H9 (cell line): ENCODE results near the gene DIMT1. TPM values are rescaled to one million over a fixed set of nuclear protein-coding genes. Genes with fewer than 3 reads are reported as not detected.

ENCODE experiments used
- DNase-seq: peaks from one replicate; pipeline ENCODE4 v3.0.0-alpha.2; 2017
- H2AFZ ChIP-seq: one replicate; pipeline ENCODE4 v1.6.1; 2013; ENCODE audit warnings: mild to moderate bottlenecking, low read length, control low read depth, moderate library complexity
- H2AK5ac ChIP-seq: 2 replicates; pipeline ENCODE4 v1.6.1; 2013; ENCODE audit warnings: low read length, control low read depth, mixed read lengths; ENCODE audit not compliant: insufficient read length
- H2BK120ac ChIP-seq: one replicate; pipeline ENCODE4 v1.6.1; 2013; ENCODE audit warnings: low read depth, mild to moderate bottlenecking, low read length, control low read depth, inconsistent platforms; ENCODE audit not compliant: poor library complexity, severe bottlenecking
- H2BK12ac ChIP-seq: 2 replicates; pipeline ENCODE4 v1.6.1; 2013; ENCODE audit warnings: low read length, control low read depth, mixed read lengths, low read depth; ENCODE audit not compliant: insufficient read length
- H2BK15ac ChIP-seq: 2 replicates; pipeline ENCODE4 v1.6.1; 2013; ENCODE audit warnings: low read depth, low read length, control low read depth
- H2BK20ac ChIP-seq: one replicate; pipeline ENCODE4 v1.6.1; 2013; ENCODE audit warnings: low read depth, mild to moderate bottlenecking, low read length, control low read depth, inconsistent platforms; ENCODE audit not compliant: poor library complexity, severe bottlenecking
- H2BK5ac ChIP-seq: 2 replicates; pipeline ENCODE4 v1.6.1; 2013; ENCODE audit warnings: low read length, control low read depth, mixed read lengths; ENCODE audit not compliant: insufficient read length
- H3K14ac ChIP-seq: 2 replicates; pipeline ENCODE4 v1.6.1; 2013; ENCODE audit warnings: low read length, control low read depth; ENCODE audit not compliant: insufficient read depth
- H3K18ac ChIP-seq: 2 replicates; pipeline ENCODE4 v1.6.1; 2013; ENCODE audit warnings: low read depth, mild to moderate bottlenecking, mixed read lengths, low read length, control low read depth; ENCODE audit not compliant: insufficient read length
- H3K23ac ChIP-seq: 2 replicates; pipeline ENCODE4 v1.6.1; 2013; ENCODE audit warnings: low read length, control low read depth, mixed read lengths, low read depth; ENCODE audit not compliant: insufficient read length
- H3K23me2 ChIP-seq: 2 replicates; pipeline ENCODE4 v1.6.1; 2013; ENCODE audit warnings: low read depth, mild to moderate bottlenecking, mixed read lengths, low read length, control low read depth; ENCODE audit not compliant: insufficient read length, poor library complexity, severe bottlenecking
- H3K27ac ChIP-seq: 2 replicates; pipeline ENCODE4 v1.5.1; 2013; ENCODE audit warnings: low read length, control low read depth, mixed read lengths, low read depth; ENCODE audit not compliant: insufficient read length
- H3K27me3 ChIP-seq: 2 replicates; pipeline ENCODE4 v1.6.1; 2013; ENCODE audit warnings: low read length, control low read depth, inconsistent platforms; ENCODE audit not compliant: insufficient read depth
- H3K4ac ChIP-seq: 2 replicates; pipeline ENCODE4 v1.6.1; 2013; ENCODE audit warnings: low read depth, mild to moderate bottlenecking, control low read depth, inconsistent platforms, low read length, moderate library complexity
- H3K4me1 ChIP-seq: 2 replicates; pipeline ENCODE4 v1.6.1; 2013; ENCODE audit warnings: low read length, control low read depth, inconsistent platforms; ENCODE audit not compliant: insufficient read depth
- H3K4me2 ChIP-seq: 2 replicates; pipeline ENCODE4 v1.6.1; 2013; ENCODE audit warnings: low read length, control low read depth, mixed read lengths; ENCODE audit not compliant: insufficient read length, insufficient read depth
- H3K56ac ChIP-seq: 2 replicates; pipeline ENCODE4 v1.6.1; 2013; ENCODE audit warnings: low read depth, mild to moderate bottlenecking, mixed read lengths, low read length, control low read depth; ENCODE audit not compliant: insufficient read length
- H3K79me1 ChIP-seq: 2 replicates; pipeline ENCODE4 v1.6.1; 2013; ENCODE audit warnings: low read depth, mild to moderate bottlenecking, moderate library complexity, low read length, control low read depth, inconsistent platforms; ENCODE audit not compliant: insufficient read depth, poor library complexity, severe bottlenecking
- H3K79me2 ChIP-seq: 2 replicates; pipeline ENCODE4 v1.6.1; 2013; ENCODE audit warnings: low read length, control low read depth, inconsistent platforms; ENCODE audit not compliant: insufficient read depth
- H3K9ac ChIP-seq: 2 replicates; pipeline ENCODE4 v1.6.1; 2013; ENCODE audit warnings: low read length, control low read depth, mixed read lengths; ENCODE audit not compliant: insufficient read length; ENCODE audit errors: extremely low read depth
- H3K9me3 ChIP-seq: one replicate; pipeline ENCODE4 v1.6.1; 2013; ENCODE audit warnings: low read depth, low read length, inconsistent platforms; ENCODE audit not compliant: control insufficient read depth
- H3T11ph ChIP-seq: one replicate; pipeline ENCODE4 v1.6.1; 2013; ENCODE audit warnings: mild to moderate bottlenecking, low read length, control low read depth, inconsistent platforms
- H4K20me1 ChIP-seq: one replicate; pipeline ENCODE4 v1.6.1; 2013; ENCODE audit not compliant: control insufficient read depth, insufficient read length, insufficient read depth
- H4K5ac ChIP-seq: 2 replicates; pipeline ENCODE4 v1.6.1; 2013; ENCODE audit warnings: low read depth, mild to moderate bottlenecking, mixed read lengths, low read length, control low read depth; ENCODE audit not compliant: insufficient read length
- H4K8ac ChIP-seq: replicated peaks from 2 replicates; pipeline ENCODE4 v1.6.1; 2013; ENCODE audit warnings: low read length, control low read depth, mixed read lengths, low read depth; ENCODE audit not compliant: insufficient read length
- H4K91ac ChIP-seq: 2 replicates; pipeline ENCODE4 v1.6.1; 2013; ENCODE audit warnings: low read depth, mild to moderate bottlenecking, moderate library complexity, mixed read lengths, low read length, control low read depth; ENCODE audit not compliant: insufficient read length
- H3K27ac Mint-ChIP-seq, 3 experiments: 2 replicates in 2 of 3; 3 replicates in 1 of 3; pipeline ENCODE4 v1.8.0; 2020 to 2021; ENCODE audit warnings: mixed read lengths in 3 of 3, mild to moderate bottlenecking in 1 of 3, moderate library complexity in 1 of 3
- H3K27me3 Mint-ChIP-seq: 2 replicates; pipeline ENCODE4 v1.8.0; 2021; ENCODE audit warnings: low read depth, mild to moderate bottlenecking, moderate library complexity, mixed read lengths
- H3K36me3 Mint-ChIP-seq, 3 experiments: 2 replicates in 2 of 3; 3 replicates in 1 of 3; pipeline ENCODE4 v1.8.0; 2020 to 2021; ENCODE audit warnings: low read depth in 3 of 3, mixed read lengths in 3 of 3; ENCODE audit not compliant: insufficient read depth in 1 of 3
- H3K4me1 Mint-ChIP-seq, 2 experiments: 2 replicates each; pipeline ENCODE4 v1.8.0; 2020; ENCODE audit warnings: mixed read lengths in 2 of 2
- H3K4me3 Mint-ChIP-seq, 2 experiments: 2 replicates in 1 of 2; 3 replicates in 1 of 2; pipeline ENCODE4 v1.8.0; 2020 to 2021; ENCODE audit warnings: mild to moderate bottlenecking in 2 of 2, mixed read lengths in 2 of 2, moderate library complexity in 1 of 2
- H3K9me3 Mint-ChIP-seq, 2 experiments: 2 replicates in 1 of 2; 3 replicates in 1 of 2; pipeline ENCODE4 v1.8.0; 2020; ENCODE audit warnings: mild to moderate bottlenecking in 2 of 2, mixed read lengths in 2 of 2, moderate library complexity in 1 of 2
- CTCF ChIP-seq: fragments of 200-600 bp; sonication (generic); conservative IDR thresholded peaks from 3 replicates; pipeline ENCODE4 v1.8.0; 2021; ENCODE audit warnings: antibody characterized with exemption, mild to moderate bottlenecking
- WGBS: extraction: QIAGEN DNeasy Blood & Tissue Kit; methylation state at CpG from one replicate; pipeline ENCODE4 v1.1.7; 2013; ENCODE audit warnings: missing lambda C conversion rate, low lambda C conversion rate, mixed read lengths; ENCODE audit not compliant: insufficient read length; ENCODE audit errors: extremely low coverage; 5-methylcytosine and 5-hydroxymethylcytosine counted together
- total RNA-seq: library from RNA; stranded (reverse); gene quantifications from 2 replicates; pipeline ENCODE4 v1.2.1, GENCODE V29; 2021

DIMT1 gene
- total RNA-seq, 1 experiment from 2014 or later = 36.0 TPM

GRCh38 chr5:62348723-62349481 is 54.8 kb downstream of the DIMT1 start:
- H3K14ac ChIP-seq = no peak overlapping the region
- DNase-seq = no peak
- no peak overlapping the region for H2BK20ac ChIP-seq
- no CpG with 5 or more reads among the region's 1 CpG for WGBS
- H2AFZ ChIP-seq = no peak overlapping the region
- H3K56ac ChIP-seq = no peak overlapping the region
- no peak overlapping the region for H2BK120ac ChIP-seq
- Mint-ChIP-seq H3K4me3 (no peak overlapping the region), H3K36me3 (peaks cover 11 to 50% (median 49%) of the 10 kb centered on the region in 3 experiments; a peak in 6 of 7 replicates), H3K4me1 (no peaks in the 10 kb centered on the region), H3K9me3 (no peaks in the 10 kb centered on the region), H3K27me3 (no peaks in the 10 kb centered on the region), H3K27ac (no peak overlapping the region)
- no peak overlapping the region for H3T11ph ChIP-seq
- H3K79me1 ChIP-seq = no peaks in the 10 kb centered on the region
- no peaks in the 10 kb centered on the region for H3K79me2 ChIP-seq
- H3K9ac ChIP-seq = no peak overlapping the region
- H2BK5ac ChIP-seq = no peak overlapping the region
- H3K27ac ChIP-seq = no peak overlapping the region
- H3K18ac ChIP-seq = no peak overlapping the region
- no peak overlapping the region for H2AK5ac ChIP-seq
- H3K9me3 ChIP-seq = no peaks in the 10 kb centered on the region
- no peak for TF ChIP-seq CTCF
- H3K4me1 ChIP-seq = no peaks in the 10 kb centered on the region
- H3K27me3 ChIP-seq = no peaks in the 10 kb centered on the region
- H3K23ac ChIP-seq = no peak overlapping the region
- no peak overlapping the region for H4K91ac ChIP-seq
- no peaks in the 10 kb centered on the region for H3K23me2 ChIP-seq
- H2BK15ac ChIP-seq = no peak overlapping the region
- no peak overlapping the region for H4K5ac ChIP-seq
- H3K4ac ChIP-seq = no peak overlapping the region
- no peak overlapping the region for H3K4me2 ChIP-seq
- no peaks in the 10 kb centered on the region for H4K20me1 ChIP-seq
- no peak overlapping the region for H2BK12ac ChIP-seq
- H4K8ac ChIP-seq = no peak overlapping the region
